Astrocyte (in vitro differentiated cells and primary cell): ENCODE data around the gene BANF2. TPM values are rescaled to one million over a fixed set of nuclear protein-coding genes. Genes with fewer than 3 reads are reported as not detected.

Experiments used
- DNase-seq: peaks from one replicate; pipeline ENCODE4 v3.0.0-alpha.2; 2010; ENCODE audit warnings: low read depth
- FAIRE-seq: peaks from 2 replicates; lab custom pipeline; 2011; peaks lifted over from hg19 to GRCh38; lab: Jason Lieb, UNC
- H2AFZ ChIP-seq: 2 replicates; pipeline ENCODE4 v1.6.0; 2012; ENCODE audit warnings: low read depth, low read length, inconsistent platforms
- H3K27ac ChIP-seq: 2 replicates; pipeline ENCODE4 v1.5.1; 2011; ENCODE audit warnings: low read depth, low read length, inconsistent platforms
- H3K27me3 ChIP-seq: 2 replicates; pipeline ENCODE4 v1.6.0; 2011; ENCODE audit warnings: low read length, inconsistent platforms; ENCODE audit not compliant: insufficient read depth
- H3K36me3 ChIP-seq: 2 replicates; pipeline ENCODE4 v1.5.1; 2011; ENCODE audit warnings: low read length, inconsistent platforms; ENCODE audit not compliant: insufficient read depth
- H3K4me1 ChIP-seq: 2 replicates; pipeline ENCODE4 v1.5.1; 2011; ENCODE audit warnings: low read length, inconsistent platforms; ENCODE audit not compliant: insufficient read depth
- H3K4me2 ChIP-seq: 2 replicates; pipeline ENCODE4 v1.6.0; 2012; ENCODE audit warnings: low read length, inconsistent platforms
- H3K4me3 ChIP-seq: 2 replicates; pipeline ENCODE4 v1.5.1; 2011; ENCODE audit warnings: low read depth, mild to moderate bottlenecking, low read length, inconsistent platforms; ENCODE audit not compliant: insufficient read depth
- H3K79me2 ChIP-seq: 2 replicates; pipeline ENCODE4 v1.6.0; 2012; ENCODE audit warnings: mild to moderate bottlenecking, low read length, inconsistent platforms; ENCODE audit not compliant: insufficient read depth
- H3K9ac ChIP-seq: 2 replicates; pipeline ENCODE4 v1.6.0; 2012; ENCODE audit warnings: mild to moderate bottlenecking, low read length, inconsistent platforms
- H3K9me3 ChIP-seq: 2 replicates; pipeline ENCODE4 v1.5.1; 2012; ENCODE audit warnings: low read depth, mild to moderate bottlenecking, low read length, inconsistent platforms; ENCODE audit not compliant: insufficient read depth
- H4K20me1 ChIP-seq: 2 replicates; pipeline ENCODE4 v1.6.0; 2012; ENCODE audit warnings: low read length, inconsistent platforms; ENCODE audit not compliant: insufficient read depth
- H3K27ac Mint-ChIP-seq: one replicate; pipeline ENCODE4 v1.8.0; 2021; ENCODE audit warnings: mild to moderate bottlenecking, mixed read lengths; ENCODE audit not compliant: unreplicated experiment
- H3K27me3 Mint-ChIP-seq: one replicate; pipeline ENCODE4 v1.8.0; 2021; ENCODE audit warnings: low read depth, mixed read lengths; ENCODE audit not compliant: unreplicated experiment
- H3K36me3 Mint-ChIP-seq: one replicate; pipeline ENCODE4 v1.8.0; 2021; ENCODE audit warnings: low read depth, mixed read lengths; ENCODE audit not compliant: unreplicated experiment
- H3K4me1 Mint-ChIP-seq: one replicate; pipeline ENCODE4 v1.8.0; 2021; ENCODE audit warnings: low read depth, mixed read lengths; ENCODE audit not compliant: unreplicated experiment
- H3K4me3 Mint-ChIP-seq: one replicate; pipeline ENCODE4 v1.8.0; 2021; ENCODE audit warnings: mild to moderate bottlenecking, moderate library complexity, mixed read lengths; ENCODE audit not compliant: unreplicated experiment
- H3K9me3 Mint-ChIP-seq: one replicate; pipeline ENCODE4 v1.8.0; 2021; ENCODE audit warnings: mild to moderate bottlenecking, mixed read lengths; ENCODE audit not compliant: unreplicated experiment
- EZH2 ChIP-seq: IDR thresholded peaks from 2 replicates; pipeline ENCODE4 v1.6.1; 2012; ENCODE audit warnings: mild to moderate bottlenecking, low read length, inconsistent platforms; ENCODE audit not compliant: insufficient read depth
- total RNA-seq: library from RNA; stranded (reverse); gene quantifications from 2 replicates; pipeline ENCODE4 v1.2.1, GENCODE V29; 2021
- TF ChIP-seq, protein P1 (sequence below): IDR thresholded peaks from 2 replicates; pipeline ENCODE4 v1.5.1; 2011; ENCODE audit warnings: low read depth, mild to moderate bottlenecking, inconsistent platforms, low read length, moderate library complexity; ENCODE audit not compliant: insufficient read depth

Gene BANF2
- total RNA-seq, 1 donor from 2014 or later = not detected

GRCh38 chr20:17714597-17714996 is 14.8 kb downstream of the BANF2 start:
- no peak overlapping the region for H3K27ac ChIP-seq
- no peaks in the 10 kb centered on the region for H3K36me3 ChIP-seq
- H3K27me3 Mint-ChIP-seq = peaks cover 5% of the 10 kb centered on the region
- H3K4me1 Mint-ChIP-seq = peaks cover 13% of the 10 kb centered on the region
- H2AFZ ChIP-seq = no peak overlapping the region
- H3K27me3 ChIP-seq = no peaks in the 10 kb centered on the region
- no peak overlapping the region for H3K27ac Mint-ChIP-seq
- H4K20me1 ChIP-seq = no peaks in the 10 kb centered on the region
- DNase-seq = no peak
- H3K4me3 Mint-ChIP-seq = no peak overlapping the region
- peaks cover 10% of the 10 kb centered on the region for H3K4me1 ChIP-seq
- H3K4me2 ChIP-seq = no peak overlapping the region
- no peak for TF ChIP-seq EZH2
- TF ChIP-seq, protein P1, sequence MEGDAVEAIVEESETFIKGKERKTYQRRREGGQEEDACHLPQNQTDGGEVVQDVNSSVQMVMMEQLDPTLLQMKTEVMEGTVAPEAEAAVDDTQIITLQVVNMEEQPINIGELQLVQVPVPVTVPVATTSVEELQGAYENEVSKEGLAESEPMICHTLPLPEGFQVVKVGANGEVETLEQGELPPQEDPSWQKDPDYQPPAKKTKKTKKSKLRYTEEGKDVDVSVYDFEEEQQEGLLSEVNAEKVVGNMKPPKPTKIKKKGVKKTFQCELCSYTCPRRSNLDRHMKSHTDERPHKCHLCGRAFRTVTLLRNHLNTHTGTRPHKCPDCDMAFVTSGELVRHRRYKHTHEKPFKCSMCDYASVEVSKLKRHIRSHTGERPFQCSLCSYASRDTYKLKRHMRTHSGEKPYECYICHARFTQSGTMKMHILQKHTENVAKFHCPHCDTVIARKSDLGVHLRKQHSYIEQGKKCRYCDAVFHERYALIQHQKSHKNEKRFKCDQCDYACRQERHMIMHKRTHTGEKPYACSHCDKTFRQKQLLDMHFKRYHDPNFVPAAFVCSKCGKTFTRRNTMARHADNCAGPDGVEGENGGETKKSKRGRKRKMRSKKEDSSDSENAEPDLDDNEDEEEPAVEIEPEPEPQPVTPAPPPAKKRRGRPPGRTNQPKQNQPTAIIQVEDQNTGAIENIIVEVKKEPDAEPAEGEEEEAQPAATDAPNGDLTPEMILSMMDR = no peak
- no peaks in the 10 kb centered on the region for H3K9me3 ChIP-seq
- H3K9ac ChIP-seq = no peak overlapping the region
- no peaks in the 10 kb centered on the region for H3K79me2 ChIP-seq
- H3K9me3 Mint-ChIP-seq = no peaks in the 10 kb centered on the region
- FAIRE-seq = no peak
- no peaks in the 10 kb centered on the region for H3K36me3 Mint-ChIP-seq
- no peak overlapping the region for H3K4me3 ChIP-seq

DNA sequence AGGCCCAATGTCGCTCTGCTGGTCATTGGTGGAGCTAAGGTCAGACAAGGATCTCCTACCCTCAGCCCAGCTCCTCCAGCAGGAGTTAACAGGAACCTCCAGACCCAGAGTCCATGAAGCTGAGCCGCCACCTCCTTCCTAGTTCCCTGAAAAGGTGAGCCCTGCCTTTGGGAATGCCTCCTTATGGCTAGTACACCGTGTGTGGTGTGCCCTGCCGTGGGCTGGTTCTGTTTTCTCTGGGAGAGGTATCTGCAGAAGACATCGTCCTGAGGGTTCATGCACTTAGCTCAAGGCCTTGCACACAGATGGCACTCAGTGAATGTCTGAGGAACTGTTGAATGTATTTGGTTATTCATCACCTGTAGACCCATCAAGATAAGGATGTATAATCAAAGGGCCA is 15.3 kb downstream of the BANF2 start:
- H3K9me3 ChIP-seq = no peaks in the 10 kb centered on the region
- H3K4me3 ChIP-seq = no peak overlapping the region
- FAIRE-seq (no peak), DNase-seq (no peak)
- H3K4me1 ChIP-seq = peaks cover 10% of the 10 kb centered on the region
- H3K36me3 Mint-ChIP-seq = no peaks in the 10 kb centered on the region
- no peaks in the 10 kb centered on the region for H3K79me2 ChIP-seq
- no peak overlapping the region for H3K9ac ChIP-seq
- H3K27ac ChIP-seq = no peak overlapping the region
- peaks cover 13% of the 10 kb centered on the region for H3K4me1 Mint-ChIP-seq
- H3K27ac Mint-ChIP-seq = no peak overlapping the region
- no peak overlapping the region for H2AFZ ChIP-seq
- H4K20me1 ChIP-seq = no peaks in the 10 kb centered on the region
- H3K4me3 Mint-ChIP-seq = no peak overlapping the region
- H3K4me2 ChIP-seq = no peak overlapping the region
- H3K27me3 ChIP-seq = no peaks in the 10 kb centered on the region
- TF ChIP-seq, protein P1 = no peak
- no peak for TF ChIP-seq EZH2
- H3K27me3 Mint-ChIP-seq = peaks cover 5% of the 10 kb centered on the region
- H3K9me3 Mint-ChIP-seq = no peaks in the 10 kb centered on the region
- no peaks in the 10 kb centered on the region for H3K36me3 ChIP-seq

- Mint-ChIP-seq H3K4me1 (peaks cover 1% of the 10 kb centered on the region), H3K27ac (no peak overlapping the region), H3K27me3 (peaks cover 5% of the 10 kb centered on the region), H3K36me3 (no peaks in the 10 kb centered on the region), H3K4me3 (no peak overlapping the region), H3K9me3 (no peaks in the 10 kb centered on the region)
- Histone ChIP-seq H3K4me3 (no peak overlapping the region), H2AFZ (no peak overlapping the region), H4K20me1 (no peaks in the 10 kb centered on the region), H3K79me2 (no peaks in the 10 kb centered on the region), H3K9ac (no peak overlapping the region), H3K4me1 (no peaks in the 10 kb centered on the region), H3K9me3 (no peaks in the 10 kb centered on the region), H3K27ac (no peak overlapping the region), H3K36me3 (no peaks in the 10 kb centered on the region), H3K27me3 (no peaks in the 10 kb centered on the region), H3K4me2 (no peak overlapping the region)
- TF ChIP-seq, protein P1 = no peak
- no peak for TF ChIP-seq EZH2
- no peak for FAIRE-seq
- DNase-seq = no peak
Observed at GRCh38 chr20:17716331-17716730, 16.6 kb downstream of the BANF2 start.
